Germinal center (tissue), 1 donor: Measurements from ENCODE around the gene PAX5.

Experiments used
- DNase-seq: peaks from one replicate; pipeline ENCODE4 v3.0.0; 2012; ENCODE audit warnings: mixed read lengths, low spot score

The PAX5 gene

DNA sequence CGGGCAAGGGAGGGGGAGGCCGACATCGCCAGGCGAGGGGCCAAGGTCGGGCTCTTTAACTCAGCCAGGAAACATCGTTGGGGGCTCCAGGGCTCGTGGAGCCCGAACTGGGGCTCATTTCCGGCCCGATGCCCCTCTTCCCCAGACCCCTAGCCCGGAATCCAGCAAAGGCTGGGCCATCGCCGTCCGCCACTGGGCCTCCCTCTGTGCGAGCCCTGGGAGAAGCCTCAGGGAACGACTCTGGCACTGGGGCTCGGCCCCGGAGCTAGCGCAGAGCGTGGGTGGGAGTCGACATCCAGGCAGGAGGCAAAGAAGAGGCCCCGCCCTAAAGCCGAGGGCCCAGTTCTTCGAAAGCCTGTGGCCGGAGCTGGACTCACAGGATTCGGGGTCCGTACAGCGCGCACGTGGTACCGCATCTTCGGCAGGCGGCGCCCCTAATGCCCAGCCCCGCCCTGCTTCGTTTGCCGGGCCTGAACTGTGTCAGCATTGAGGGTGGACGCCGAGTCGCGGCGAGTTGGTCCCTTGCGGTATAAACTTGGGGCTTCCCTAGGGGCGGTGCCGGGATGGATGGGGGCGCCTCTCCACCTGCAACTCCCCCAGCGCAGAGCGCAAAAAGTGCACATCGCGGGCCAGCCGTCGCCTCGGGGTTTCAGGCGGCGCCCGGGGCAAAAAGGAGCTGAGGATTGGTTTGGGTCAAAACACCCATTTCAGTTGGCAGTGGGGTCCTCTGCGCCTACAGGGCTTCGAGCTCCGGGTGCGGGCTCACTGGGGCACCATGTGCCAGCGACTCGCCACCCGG is 3.6 kb upstream of the PAX5 start:
- no peak for DNase-seq

DNA sequence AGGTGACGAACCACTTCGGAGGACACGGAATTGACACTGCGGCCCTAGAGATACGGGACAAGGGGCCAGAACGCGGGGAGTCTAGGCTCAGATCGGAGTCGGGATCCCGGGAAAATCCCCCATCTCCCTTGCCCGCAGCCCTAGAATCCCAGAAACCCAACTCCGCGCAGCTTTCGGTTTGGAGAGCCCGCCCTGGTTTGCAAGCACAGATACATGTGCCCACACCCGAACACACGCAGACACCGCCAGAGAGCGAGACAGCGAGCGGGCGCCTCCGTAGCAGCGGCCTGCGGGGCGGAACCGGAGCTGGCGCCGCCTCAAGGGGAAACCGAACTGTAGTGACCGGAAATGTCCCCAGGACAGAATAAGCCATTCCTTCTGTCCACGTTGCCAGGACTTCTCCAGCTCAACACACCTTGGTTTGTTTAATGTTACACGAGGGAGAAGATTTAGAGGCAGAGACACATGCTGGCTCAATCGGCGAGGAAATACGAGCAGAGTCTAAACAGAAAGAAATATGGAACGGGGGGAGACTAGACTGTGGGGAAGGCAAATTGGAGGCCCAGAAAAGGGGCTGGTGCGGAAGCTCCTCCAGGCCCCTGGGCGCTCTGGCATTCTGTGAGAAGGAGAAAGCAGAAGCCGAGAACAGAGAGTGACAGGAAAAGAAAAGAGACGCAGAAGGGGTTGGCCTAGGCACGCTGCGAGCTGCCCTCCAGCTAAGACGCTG is 2.9 kb upstream of the PAX5 start:
- peak; percentile 63 for DNase-seq

DNA sequence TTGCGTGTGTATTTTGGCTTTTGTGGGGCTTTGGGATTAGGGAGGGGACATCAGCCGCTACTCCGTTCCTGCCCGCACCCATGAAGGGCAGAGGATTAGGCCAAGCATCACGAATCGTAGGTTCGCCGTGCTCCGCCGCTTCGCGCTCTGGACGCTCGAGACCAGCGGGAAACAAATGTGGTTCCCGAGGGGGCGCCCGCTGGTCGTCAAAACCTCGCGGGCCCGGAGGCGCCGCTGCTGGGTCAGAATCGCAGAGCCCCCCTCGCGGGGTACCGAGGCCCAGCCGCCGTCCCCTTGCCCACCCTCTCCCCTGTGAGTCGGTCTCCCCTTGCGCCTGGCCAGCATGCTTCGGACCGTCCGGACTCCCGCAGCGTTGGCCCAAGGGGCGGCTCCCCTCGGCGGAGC is 2.3 kb upstream of the PAX5 start:
- peak; percentile 50 for DNase-seq

DNA sequence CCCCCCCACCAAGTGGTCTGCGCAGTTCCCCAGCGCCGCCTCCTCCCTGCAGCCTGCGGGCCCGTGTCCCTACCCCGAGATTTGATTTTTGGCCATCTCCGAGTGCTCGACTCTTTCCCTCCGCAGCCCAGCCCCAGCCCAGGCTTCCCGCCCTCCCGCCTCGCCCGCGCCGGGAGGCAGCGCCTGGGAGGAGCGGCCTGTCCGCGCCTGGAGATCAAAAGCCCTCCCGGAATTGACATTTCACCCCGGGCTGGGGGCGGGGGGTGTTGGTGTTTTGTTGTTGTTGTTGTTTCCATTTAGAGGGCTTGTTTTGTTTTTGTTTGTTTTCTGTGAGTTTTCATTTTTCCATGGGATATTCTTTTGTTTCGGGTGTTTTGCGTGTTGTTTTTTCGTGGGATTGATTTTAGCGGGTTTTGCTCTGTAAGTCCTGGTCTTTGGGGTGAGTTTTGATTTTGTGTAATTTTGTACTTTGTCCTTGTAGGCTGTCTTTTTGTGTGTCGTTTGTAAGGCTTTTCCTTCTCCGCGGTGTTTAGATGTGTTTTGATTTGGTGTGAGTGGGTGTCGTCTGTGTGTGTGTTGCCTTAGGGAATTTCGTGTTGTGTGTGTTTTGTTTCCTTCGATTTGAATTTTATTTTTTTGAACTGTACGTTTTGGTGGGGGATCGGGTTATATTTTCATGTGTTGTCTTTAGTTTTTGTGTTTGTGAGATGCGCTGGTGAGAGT is 1.7 kb upstream of the PAX5 start:
- DNase-seq: no peak

DNA sequence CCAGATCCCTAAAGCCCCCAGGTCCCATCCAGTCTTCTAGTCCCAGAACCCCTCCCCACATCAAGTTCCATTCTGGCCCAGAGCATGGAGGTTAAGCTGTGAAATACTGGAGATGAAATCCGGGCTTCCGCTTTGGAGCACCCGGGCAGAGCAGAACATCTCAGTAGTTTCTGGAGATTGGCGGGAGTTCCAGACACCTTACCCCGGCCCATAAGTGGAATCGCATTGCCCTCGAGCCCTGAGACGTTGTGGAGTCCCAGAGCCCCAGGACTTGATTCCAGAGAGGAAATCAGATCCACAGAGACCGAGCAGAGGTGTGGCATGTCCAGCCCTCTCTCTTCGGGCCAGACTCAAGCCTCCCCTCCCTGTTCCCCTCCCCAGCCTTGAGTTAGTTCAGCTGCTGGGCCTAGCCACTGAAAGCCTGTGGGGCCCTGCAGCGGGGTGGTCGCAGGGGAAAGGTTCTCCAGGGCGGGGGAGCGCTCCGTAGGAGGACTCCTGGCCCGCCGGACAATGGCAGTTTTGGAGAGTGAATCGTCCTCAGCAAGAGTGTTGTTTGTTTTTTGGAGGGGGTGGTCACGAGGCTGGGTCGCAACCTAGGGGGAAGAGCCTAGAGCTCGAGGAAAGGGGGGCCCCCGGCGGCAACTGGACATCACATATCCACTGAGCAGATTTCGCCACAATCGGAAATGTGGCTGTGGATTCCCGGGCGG is 1.0 kb upstream of the PAX5 start:
- no peak for DNase-seq

DNA sequence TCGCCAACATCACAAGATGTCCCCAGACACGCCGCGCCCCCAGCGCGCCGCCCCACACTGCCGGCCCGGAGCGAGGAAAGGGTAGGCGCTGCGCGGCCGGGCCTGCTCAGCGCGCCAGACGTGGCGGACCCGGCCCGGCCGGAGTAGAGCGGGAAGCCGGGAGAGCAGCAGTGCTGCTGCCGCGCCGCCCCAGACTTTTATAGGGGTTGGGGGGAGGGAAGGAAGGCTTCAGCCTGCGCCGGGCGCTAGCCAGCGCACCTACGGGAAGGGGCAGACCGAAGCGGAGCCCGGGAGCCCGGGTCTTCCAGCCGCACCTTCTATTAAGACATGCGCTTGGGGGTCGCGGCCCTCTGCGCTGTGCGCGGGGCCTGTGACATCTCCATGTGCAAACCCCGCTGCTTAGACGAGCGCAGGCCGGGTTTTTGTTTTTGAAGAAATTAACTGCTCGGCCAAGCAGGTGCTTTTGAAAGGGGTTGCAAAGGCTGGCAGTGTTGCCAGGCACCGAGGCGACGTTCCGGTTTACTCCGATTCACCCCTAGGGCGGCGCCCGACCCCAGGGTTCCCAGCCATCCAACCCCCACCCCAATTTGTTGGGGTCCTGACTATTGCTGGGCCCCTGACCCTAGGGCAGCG is 353 bp upstream of the PAX5 start:
- peak; percentile 83 for DNase-seq

DNA sequence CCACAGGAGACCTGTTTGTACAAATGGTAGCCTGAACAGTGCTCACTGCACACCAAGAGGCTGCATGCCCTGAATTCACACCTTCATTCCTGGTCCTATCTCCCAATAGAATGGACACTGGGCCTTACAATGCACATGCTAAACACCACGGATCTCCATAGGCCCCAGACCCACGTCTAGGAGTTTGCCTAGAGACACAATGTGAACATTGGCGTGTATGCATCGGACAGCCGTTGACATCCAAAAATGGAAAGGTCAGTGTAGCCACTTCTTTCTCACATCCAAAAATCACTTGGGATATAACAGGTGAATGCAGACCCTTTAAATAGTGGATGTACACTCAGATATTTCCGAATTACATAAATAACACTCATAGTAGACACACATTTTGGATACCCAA is 927 bp downstream of the PAX5 start:
- DNase-seq: no peak

DNA sequence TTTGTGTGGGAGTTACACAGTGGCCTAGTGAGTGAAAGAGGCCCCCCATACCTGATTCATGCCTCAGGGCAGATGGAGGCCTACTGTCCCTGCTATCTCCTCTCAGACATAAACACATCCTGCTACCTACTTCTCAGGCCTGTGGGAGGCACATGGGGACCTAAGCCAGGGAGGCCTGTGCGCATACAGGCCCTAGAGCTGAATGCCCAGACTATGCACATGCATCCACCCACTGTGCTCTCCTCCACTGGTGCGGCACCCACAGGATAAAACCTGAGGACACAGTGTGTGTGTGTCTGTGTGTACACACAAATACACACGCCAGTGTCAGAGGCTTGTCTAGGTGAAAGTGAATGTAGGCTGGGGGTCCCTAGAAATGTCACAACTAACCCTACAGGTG is 1.4 kb downstream of the PAX5 start:
- peak; percentile 50 for DNase-seq

DNA sequence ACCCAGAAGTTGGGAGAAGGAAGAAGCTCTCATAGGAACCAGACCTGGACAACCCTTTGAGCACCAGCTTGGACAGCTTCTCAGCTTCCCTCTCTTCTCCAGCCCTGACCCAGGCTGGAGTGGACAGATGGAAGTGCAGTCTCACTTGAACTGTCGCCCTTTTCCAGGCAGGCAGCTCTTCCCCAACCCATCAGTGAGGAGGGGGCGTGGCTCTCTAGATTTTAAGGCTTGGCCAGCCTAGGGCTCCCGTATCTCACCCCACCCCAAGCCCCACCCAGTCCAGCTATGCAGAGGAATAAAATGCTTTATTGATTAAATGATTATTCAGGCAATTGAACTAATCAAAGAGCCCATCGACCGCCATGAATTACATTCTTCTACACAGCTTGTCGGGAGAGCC is 2.2 kb downstream of the PAX5 start:
- no peak for DNase-seq

DNA sequence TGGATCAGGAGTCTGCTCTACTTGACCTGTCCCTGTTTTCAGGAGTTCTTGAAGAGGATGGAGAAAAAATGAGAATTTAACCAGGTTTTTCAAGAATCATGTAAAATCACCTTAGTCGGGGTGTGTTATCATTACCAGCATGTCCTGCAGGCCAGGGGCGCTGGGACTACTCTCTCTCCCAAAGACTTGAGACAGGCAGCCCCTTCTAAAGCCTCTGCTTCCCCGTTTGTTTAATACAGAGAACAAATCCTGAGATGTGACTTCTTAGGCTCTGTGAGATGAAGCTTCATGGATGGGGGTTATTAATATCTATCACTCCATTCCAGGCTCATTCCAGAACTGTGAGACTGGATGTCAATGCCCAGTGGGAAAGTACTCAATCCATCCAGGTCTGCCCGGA is 3.0 kb downstream of the PAX5 start:
- no peak for DNase-seq

DNA sequence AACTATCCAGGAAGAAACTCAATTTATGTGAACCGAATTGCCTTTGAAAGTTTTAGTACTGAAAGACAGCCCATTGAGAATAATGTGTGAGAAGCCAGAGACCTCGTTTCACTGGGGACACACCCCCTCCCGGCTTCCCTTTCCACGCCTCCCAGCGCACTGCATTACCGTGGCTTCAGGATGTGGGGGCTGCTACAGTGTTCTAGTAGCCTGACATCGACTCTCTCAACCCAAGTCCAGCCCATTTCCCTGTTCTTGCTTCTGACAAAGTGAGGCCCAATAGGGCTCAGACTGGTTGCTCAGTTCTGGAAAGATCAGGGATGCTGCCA is 3.5 kb downstream of the PAX5 start:
- DNase-seq: peak; percentile 62

DNA sequence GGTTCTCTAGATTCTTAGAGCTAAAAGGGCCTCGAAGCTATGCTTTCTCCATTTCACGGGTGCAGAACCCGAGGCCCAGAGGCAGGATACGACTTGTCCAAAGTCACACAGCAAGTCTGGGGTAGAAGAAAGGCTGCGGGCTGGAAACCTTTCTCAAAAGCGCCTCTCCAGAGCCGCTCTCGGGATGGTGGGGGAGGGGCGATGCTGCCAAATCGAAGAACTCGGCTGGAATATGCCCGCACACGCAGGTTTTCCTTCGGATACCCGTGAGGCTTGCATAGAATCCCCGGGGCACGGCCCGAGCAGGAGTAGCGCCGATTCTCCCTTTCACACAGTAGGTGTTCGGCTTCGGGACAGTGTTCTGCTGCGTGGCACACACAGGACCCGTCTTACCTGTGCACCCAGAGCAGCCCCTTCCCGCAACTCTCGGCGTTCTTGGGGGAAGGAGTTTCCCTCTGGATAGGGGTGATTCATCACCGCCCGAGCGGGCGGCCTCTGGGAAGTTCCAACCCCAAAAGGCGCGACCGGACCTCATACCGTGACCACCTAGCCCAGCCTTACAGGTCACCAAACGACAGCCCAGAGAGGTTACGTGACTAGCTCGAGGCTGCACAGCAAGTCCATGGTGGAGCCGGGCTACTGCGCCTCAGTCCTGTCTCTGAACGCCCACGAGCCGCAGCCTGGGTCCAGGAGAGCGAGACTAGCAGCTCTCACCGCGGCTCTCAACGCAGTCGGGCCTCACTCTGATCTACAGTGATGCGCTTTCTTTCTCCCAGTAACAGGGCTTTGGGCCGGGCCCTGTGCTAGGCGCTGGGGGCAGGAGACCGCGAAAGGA is 4.1 kb downstream of the PAX5 start:
- no peak for DNase-seq

DNA sequence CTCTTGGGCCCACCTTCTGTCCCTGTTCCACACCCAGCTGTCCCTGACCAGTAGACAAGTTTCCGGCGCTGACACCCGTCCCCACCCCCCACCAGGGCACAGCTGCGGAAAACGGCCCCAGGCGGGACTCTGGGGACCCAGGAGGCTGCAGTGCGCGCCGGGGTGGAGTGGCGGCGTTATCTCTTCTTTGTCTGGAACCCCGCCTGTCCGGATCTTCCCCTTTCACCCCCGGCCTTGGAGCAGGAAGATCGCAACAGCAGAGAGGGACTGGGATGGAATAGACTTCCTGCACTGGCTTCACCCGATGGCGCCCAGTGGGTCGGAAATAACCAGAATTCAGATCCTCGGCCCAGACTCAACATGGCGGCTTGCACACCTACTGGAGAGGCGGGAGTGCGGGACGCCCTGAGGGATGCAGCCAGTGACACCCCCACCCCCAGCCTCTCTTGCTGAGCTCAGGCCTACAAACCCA is 4.7 kb downstream of the PAX5 start:
- DNase-seq: peak; percentile 61

DNA sequence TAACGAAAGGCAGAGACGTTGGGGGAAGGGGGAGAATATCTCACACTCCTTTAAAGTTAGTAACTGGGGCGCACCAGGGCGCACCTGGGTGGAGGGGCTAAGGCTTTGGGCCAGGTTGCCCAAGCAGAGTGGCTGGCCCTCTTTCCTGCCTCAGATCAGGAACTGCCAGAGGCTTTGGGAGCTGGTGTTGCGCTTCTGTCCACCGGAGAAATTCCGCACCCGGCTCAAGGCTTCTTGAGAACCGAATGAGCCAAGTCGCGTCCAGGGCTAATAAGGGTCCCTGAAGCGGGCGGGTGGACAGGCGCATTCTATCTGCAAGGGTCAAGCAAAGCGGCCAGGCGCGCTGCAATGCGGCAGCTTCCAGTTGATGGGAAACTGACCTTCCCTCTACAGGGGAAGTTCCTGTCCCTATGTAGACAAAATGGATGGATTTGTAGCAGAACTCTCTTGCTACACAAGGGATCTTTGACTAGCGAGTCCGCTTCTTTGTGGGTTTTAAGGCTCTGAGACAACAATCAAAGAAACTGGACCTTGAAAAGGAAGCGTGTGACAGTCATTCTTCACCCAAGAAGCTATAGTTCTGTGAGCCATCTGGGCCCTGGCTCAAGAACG is 5.5 kb downstream of the PAX5 start:
- peak; percentile 38 for DNase-seq

DNA sequence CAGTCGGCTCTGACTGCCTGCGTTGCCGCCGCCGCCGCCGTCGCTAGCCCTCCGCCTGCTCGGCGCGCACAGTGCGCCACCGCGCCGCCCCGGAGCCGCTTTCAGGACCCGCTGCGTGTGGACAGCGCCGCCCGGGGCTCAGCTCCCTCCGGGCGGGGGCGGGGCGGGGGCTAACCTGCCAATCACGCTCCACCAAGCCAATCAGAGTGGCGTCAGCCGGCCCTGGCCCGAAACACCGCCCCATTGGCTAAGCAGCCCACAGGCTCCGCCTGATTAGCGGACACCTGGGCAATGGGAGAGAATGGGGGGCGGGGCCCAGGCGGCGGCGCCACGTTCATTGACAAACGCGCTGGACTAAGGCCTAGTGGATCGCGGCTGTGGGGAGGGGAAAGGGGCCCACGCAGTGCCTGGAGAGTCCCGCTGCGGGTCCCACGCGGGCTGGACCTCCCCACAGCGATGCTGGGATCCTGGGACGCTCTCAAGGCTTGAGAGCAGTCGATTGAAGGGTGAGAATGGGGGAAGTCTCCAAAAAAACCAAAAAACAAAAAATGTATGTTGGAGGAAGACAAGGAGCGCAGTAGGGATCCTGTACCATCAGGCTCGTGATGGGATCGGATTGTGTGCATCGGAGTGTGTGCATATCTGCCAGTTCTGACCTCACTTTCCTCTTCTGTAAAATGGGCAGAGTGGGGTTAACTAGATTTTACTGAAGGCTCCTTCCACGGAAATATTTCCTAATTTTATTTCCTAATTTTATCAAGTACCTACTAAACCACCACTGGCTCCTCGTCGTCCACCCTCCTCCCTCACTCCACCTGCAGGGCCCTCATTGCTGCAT is 6.3 kb downstream of the PAX5 start:
- peak; percentile 100 for DNase-seq

DNA sequence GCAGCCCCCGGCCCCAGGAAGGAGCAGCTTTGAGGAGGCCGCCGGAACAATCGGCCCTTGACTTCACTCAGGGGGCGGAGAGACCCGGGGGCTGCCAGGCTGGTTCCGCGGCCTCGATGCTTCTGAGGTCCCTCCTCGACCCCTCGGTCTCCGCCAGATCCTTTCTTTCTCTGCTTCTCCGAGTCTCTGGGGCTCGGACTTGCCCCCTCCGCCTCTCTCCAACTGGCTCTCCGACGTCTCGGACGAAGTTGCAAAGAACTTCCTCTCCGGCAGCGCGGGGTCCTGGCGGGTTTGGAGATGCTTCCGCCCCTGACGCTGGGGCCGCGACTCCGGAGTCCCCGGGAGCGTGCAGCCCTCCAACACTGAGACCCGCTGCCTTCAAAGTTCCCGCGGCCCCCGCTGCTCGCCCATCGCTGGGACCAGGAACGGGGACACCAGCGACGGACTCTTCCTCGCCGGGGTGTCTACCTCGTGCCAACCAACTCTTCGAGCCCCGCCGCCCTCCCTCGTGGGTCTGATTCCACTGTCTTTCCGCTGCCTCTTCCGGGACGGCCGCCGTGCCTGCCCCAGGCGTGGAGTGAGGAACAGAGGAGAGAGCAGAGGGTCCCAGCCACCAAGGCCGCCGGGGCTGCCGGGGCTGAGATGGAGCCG is 7.0 kb downstream of the PAX5 start:
- no peak for DNase-seq

DNA sequence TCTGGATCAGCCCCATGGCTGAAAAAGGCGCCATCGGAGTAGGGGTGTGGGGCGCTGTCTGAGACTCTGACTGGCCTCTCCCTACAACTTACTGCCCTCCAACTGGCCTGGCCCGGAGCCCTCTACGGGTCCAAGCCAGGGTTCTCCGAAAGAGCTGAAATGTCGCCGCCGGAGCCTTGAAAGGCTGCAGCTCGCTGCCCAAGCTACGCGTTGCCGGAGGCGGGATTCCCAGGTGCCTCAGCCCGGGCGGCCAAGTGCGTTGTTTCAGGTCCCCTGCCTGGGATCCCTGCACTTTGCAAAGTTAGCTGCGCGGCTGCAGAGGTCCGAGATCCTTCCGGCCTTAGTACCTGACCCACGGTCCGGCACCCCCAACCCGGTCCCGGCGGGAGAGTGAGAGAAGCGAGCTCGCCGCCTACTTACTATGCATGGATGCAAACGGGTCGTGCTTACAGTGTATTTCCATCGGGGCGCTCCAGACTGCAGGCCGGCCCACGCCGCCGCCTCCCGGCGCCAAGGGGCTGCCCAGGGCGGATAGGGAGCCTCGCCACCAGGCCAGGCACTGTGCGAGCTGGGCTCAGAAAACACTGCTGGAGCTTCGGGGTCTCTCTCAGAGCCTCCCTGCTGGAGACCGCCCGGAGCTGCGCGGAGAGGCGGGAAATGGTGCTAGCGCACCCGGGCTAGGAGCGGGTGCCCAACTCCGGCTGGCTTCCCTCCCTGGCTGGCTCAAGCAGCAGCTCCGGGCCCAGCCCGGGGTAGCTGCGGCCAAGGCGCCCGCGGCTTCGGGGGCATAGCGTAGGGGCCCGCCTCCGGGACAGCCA is 7.7 kb downstream of the PAX5 start:
- peak; percentile 40 for DNase-seq

DNA sequence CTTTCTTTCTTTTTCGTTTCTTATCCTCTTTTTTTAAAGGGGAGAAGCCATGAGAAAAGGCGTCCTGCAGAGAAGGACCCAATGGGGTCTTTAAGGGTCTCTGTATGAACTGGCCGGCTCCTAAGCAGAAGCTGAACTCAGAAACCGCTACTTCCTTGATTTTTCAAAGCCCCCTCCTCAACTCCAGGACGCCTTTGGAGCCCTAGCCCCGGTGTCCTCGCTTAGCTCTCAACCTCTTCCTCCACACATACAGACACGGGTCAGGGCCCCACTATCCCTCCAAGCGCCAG is 8.3 kb downstream of the PAX5 start:
- no peak for DNase-seq
